ENCODE measurements around the gene CCNY.

CCNY gene

GRCh38 chr10:35540296-35541164, 204.2 kb downstream of the CCNY start:
- Histone ChIP-seq H3K36me3 (peaks cover 72 to 98% (median 92%) of the 10 kb centered on the region in 11 experiments), H3K27me3 (no peaks in the 10 kb centered on the region), H3K4me3 (no peak overlapping the region), H3K27ac (no peak overlapping the region), H3K9ac (no peak overlapping the region), H3K4me2 (no peak overlapping the region), H3K9me3 (replicated peaks in 1 of 11) (peaks cover 9 to 48% (median 30%) of the 10 kb centered on the region in 11 experiments; a peak in 21 of 22 replicates), H3K4me1 (peaks cover 0 to 14% (median 0%) of the 10 kb centered on the region in 10 experiments; a peak in 4 of 20 replicates), H4K20me1 (peaks cover 0 to 62% (median 0%) of the 10 kb centered on the region in 11 experiments; a peak in 7 of 22 replicates)
- no peak for TF ChIP-seq Cebpa-rat (IDR thresholded peaks at IDR 0.05)

- Histone ChIP-seq H3K9me3 (replicated peaks in 1 of 11) (peaks cover 0 to 36% (median 18%) of the 10 kb centered on the region in 11 experiments; a peak in 19 of 22 replicates), H3K4me3 (no peak overlapping the region), H3K27ac (no peak overlapping the region), H4K20me1 (peaks cover 0 to 69% (median 0%) of the 10 kb centered on the region in 11 experiments; a peak in 7 of 22 replicates), H3K9ac (no peak overlapping the region), H3K36me3 (peaks cover 64 to 97% (median 87%) of the 10 kb centered on the region in 11 experiments), H3K4me2 (no peak overlapping the region), H3K27me3 (no peaks in the 10 kb centered on the region), H3K4me1 (peaks cover 0 to 14% (median 0%) of the 10 kb centered on the region in 10 experiments; a peak in 4 of 20 replicates)
- TF ChIP-seq Cebpa-rat (IDR thresholded peaks at IDR 0.05): no peak
Observed at GRCh38 chr10:35541720-35542119, 205.4 kb downstream of the CCNY start.

GRCh38 chr10:35542303-35542702, 206.0 kb downstream of the CCNY start:
- peaks cover 0 to 30% (median 12%) of the 10 kb centered on the region in 11 experiments; a peak in 19 of 22 replicates for H3K9me3 ChIP-seq (replicated peaks in 1 of 11)
- H3K4me3 ChIP-seq: no peak overlapping the region
- peaks cover 64 to 97% (median 87%) of the 10 kb centered on the region in 11 experiments for H3K36me3 ChIP-seq
- no peak overlapping the region for H3K4me2 ChIP-seq
- peaks cover 0 to 14% (median 0%) of the 10 kb centered on the region in 10 experiments; a peak in 4 of 20 replicates for H3K4me1 ChIP-seq
- H4K20me1 ChIP-seq: peaks cover 0 to 73% (median 0%) of the 10 kb centered on the region in 11 experiments; a peak in 7 of 22 replicates
- no peak for TF ChIP-seq Cebpa-rat (IDR thresholded peaks at IDR 0.05)
- H3K27me3 ChIP-seq: no peaks in the 10 kb centered on the region
- H3K9ac ChIP-seq: no peak overlapping the region
- H3K27ac ChIP-seq: no peak overlapping the region

GRCh38 chr10:35545079-35545657, 208.9 kb downstream of the CCNY start:
- TF ChIP-seq Cebpa-rat (IDR thresholded peaks at IDR 0.05): no peak
- H3K9ac ChIP-seq: no peak overlapping the region
- no peak overlapping the region for H3K4me2 ChIP-seq
- H3K27ac ChIP-seq: no peak overlapping the region
- peaks cover 0 to 53% (median 0%) of the 10 kb centered on the region in 11 experiments; a peak in 6 of 22 replicates for H4K20me1 ChIP-seq
- peaks cover 0 to 8% (median 0%) of the 10 kb centered on the region in 10 experiments; a peak in 3 of 20 replicates for H3K4me1 ChIP-seq
- H3K9me3 ChIP-seq (replicated peaks in 1 of 11): peaks cover 0 to 8% (median 0%) of the 10 kb centered on the region in 11 experiments; a peak in 3 of 22 replicates
- H3K4me3 ChIP-seq: no peak overlapping the region
- H3K27me3 ChIP-seq: no peaks in the 10 kb centered on the region
- peaks cover 65 to 92% (median 82%) of the 10 kb centered on the region in 11 experiments for H3K36me3 ChIP-seq

- peaks cover 73 to 93% (median 85%) of the 10 kb centered on the region in 11 experiments for H3K36me3 ChIP-seq
- peaks cover 0 to 48% (median 0%) of the 10 kb centered on the region in 11 experiments; a peak in 7 of 22 replicates for H4K20me1 ChIP-seq
- TF ChIP-seq Cebpa-rat (IDR thresholded peaks at IDR 0.05): no peak
- no peaks in the 10 kb centered on the region for H3K4me1 ChIP-seq
- no peak overlapping the region for H3K4me3 ChIP-seq
- H3K27me3 ChIP-seq: no peaks in the 10 kb centered on the region
- no peak overlapping the region for H3K4me2 ChIP-seq
- no peak overlapping the region for H3K27ac ChIP-seq
- H3K9me3 ChIP-seq (replicated peaks in 1 of 11): peaks cover 0 to 8% (median 0%) of the 10 kb centered on the region in 11 experiments; a peak in 3 of 22 replicates
- no peak overlapping the region for H3K9ac ChIP-seq
Observed at GRCh38 chr10:35545878-35546590, 209.7 kb downstream of the CCNY start.

- Histone ChIP-seq H3K9ac (no peak overlapping the region), H3K4me2 (no peak overlapping the region), H3K27ac (no peak overlapping the region)
Observed at GRCh38 chr10:35546824-35547225, 210.5 kb downstream of the CCNY start.

GRCh38 chr10:35552650-35553342, 216.5 kb downstream of the CCNY start:
- Histone ChIP-seq H3K9ac (no peak overlapping the region), H3K36me3 (peaks cover 56 to 92% (median 79%) of the 10 kb centered on the region in 11 experiments), H3K4me1 (peaks cover 0 to 15% (median 0%) of the 10 kb centered on the region in 10 experiments; a peak in 3 of 20 replicates), H3K27me3 (no peaks in the 10 kb centered on the region), H3K4me3 (no peak overlapping the region), H3K27ac (no peak overlapping the region), H3K4me2 (no peak overlapping the region), H3K9me3 (replicated peaks in 1 of 11) (no peaks in the 10 kb centered on the region), H4K20me1 (peaks cover 0 to 33% (median under 1%) of the 10 kb centered on the region in 11 experiments; a peak in 6 of 22 replicates)
- TF ChIP-seq Cebpa-rat (IDR thresholded peaks at IDR 0.05): no peak

More at GRCh38 chr10:35546824-35547225, 210.5 kb downstream of the CCNY start:
- Histone ChIP-seq H3K27me3 (no peaks in the 10 kb centered on the region), H3K36me3 (peaks cover 69 to 93% (median 82%) of the 10 kb centered on the region in 11 experiments), H3K4me3 (no peak overlapping the region), H4K20me1 (peaks cover 0 to 49% (median 0%) of the 10 kb centered on the region in 11 experiments; a peak in 7 of 22 replicates), H3K9me3 (replicated peaks in 1 of 11) (peaks cover 0 to 3% (median 0%) of the 10 kb centered on the region in 11 experiments; a peak in 2 of 22 replicates), H3K4me1 (no peaks in the 10 kb centered on the region)
- no peak for TF ChIP-seq Cebpa-rat (IDR thresholded peaks at IDR 0.05)

- TF ChIP-seq Cebpa-rat (IDR thresholded peaks at IDR 0.05): no peak
- Histone ChIP-seq H3K9ac (peak overlapping the region in 1 of 11 experiments; percentile 33; a peak in 1 of 22 replicates), H3K27ac (no peak overlapping the region; a peak in 1 of 22 replicates), H4K20me1 (peaks cover 0 to 37% (median 4%) of the 10 kb centered on the region in 11 experiments; a peak in 5 of 22 replicates), H3K4me1 (peaks cover 0 to 15% (median 0%) of the 10 kb centered on the region in 10 experiments; a peak in 3 of 20 replicates), H3K9me3 (replicated peaks in 1 of 11) (no peaks in the 10 kb centered on the region), H3K27me3 (no peaks in the 10 kb centered on the region), H3K36me3 (peaks cover 54 to 100% (median 88%) of the 10 kb centered on the region in 11 experiments), H3K4me2 (peak overlapping the region in 1 of 11 experiments; percentile 36; a peak in 1 of 22 replicates), H3K4me3 (no peak overlapping the region)
Observed at GRCh38 chr10:35554036-35554435, 217.7 kb downstream of the CCNY start.

Measured in BLaER1 treated with 17β-estradiol and CSF1 and Interleukin-3, amounts not matched to agents 10 nM and 100 nM (cell line).